LNCAP (cell line): ENCODE results near the gene MMP1.

ENCODE experiments used
- CTCF ChIP-seq: fragments of 450-650 bp; IDR thresholded peaks from 2 replicates; pipeline ENCODE4 v1.5.1; 2017; ENCODE audit warnings: mild to moderate bottlenecking

The MMP1 gene

DNA sequence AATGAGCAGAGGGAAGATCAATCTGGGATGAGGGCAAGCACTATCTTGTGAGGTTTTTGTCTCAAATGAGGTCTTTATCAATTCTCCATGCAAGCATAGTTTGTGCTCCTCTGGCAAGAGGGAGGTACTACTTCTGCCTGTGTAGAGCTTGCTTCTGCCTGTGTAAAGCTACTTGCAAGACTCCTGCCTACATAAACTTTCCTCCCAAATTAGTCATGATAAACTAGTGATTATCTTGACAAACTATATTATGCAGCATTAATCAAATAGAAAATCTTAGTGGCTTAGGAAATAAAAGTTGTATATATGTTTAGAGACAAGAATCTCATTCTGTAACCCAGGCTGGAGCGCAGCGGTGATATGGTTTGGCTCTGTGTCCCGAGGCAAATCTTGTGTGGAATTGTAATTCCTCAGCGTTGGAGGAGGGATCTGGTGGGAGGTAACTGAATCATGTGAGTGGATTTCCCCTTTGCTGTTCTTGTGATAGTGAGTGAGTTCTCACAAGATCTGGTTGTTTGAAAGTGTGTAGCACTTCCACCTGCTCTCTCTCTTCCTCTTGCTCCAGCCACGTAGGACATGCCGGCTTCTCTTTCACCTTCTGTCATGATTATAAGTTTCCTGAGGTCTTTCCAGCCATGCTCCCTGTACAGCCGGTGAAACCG lies 9.5 kb downstream of the MMP1 start:
- TF ChIP-seq CTCF, result no peak

GRCh38 chr11:102784380-102784779 lies 13.6 kb downstream of the MMP1 start:
- TF ChIP-seq CTCF, result no peak

GRCh38 chr11:102783720-102784119 lies 14.2 kb downstream of the MMP1 start:
- TF ChIP-seq CTCF, result no peak

GRCh38 chr11:102783016-102783415 lies 14.9 kb downstream of the MMP1 start:
- no peak for TF ChIP-seq CTCF

DNA sequence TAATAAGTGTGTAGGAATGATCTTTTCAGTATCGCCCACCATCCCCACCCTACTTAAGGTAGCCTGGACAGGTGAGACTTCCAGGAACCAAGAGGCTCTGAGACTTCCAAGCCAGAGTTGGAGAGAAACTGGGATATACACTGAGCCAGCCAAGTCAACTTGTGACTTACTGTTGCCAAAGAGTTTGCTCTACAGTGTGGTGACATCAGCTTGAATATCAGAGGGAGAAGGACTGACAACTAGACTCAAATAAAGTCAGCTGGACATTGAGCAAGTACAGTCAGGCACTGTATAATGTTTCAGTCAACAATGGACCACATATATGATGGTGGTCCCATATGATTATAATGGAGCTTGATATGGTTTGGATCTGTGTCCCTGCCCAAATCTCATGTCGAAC lies 16.3 kb downstream of the MMP1 start:
- TF ChIP-seq CTCF, result no peak

GRCh38 chr11:102780491-102780918 lies 17.5 kb downstream of the MMP1 start, which contains the start of gene MMP10:
Gene MMP10, minus strand, starts transcription at chr11:102780628. Its CDS starts 37 bp downstream, at chr11:102780591.
- peak; percentile 65 for TF ChIP-seq CTCF

GRCh38 chr11:102776454-102776853 lies 21.5 kb downstream of the MMP1 start:
- TF ChIP-seq CTCF, result no peak

GRCh38 chr11:102773386-102773785 lies 24.6 kb downstream of the MMP1 start:
- no peak for TF ChIP-seq CTCF
